ENCODE results near the gene MAP1LC3B. TPM values are rescaled to one million over a fixed set of nuclear protein-coding genes. Genes with fewer than 3 reads are reported as not detected.

Gene MAP1LC3B
- total RNA-seq, 1 donor from 2014 or later = 36.1 TPM

- no peak for DNase-seq
Observed at GRCh38 chr16:87409781-87410180, 17.6 kb downstream of the MAP1LC3B start.

DNA sequence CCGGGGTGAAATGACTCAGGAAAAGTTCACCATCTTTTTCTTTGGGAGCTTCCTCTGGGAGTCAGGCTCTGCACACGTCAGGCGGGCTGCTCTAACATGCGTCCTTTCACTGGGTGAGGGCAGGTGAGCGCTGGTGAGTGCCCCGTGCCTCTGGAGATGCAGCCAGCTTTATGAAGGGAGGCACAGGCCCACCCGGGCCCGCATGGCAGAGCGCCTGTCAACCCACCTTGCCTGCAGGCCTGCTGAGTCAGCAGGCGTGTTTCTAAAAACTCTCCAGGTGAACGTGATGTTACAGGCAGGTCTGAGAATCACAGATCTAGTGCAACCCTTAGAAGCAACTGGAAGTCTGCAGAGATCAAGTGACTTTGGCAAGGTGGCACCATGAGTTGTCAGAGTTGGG lies 18.4 kb downstream of the MAP1LC3B start:
- DNase-seq = no peak

DNA sequence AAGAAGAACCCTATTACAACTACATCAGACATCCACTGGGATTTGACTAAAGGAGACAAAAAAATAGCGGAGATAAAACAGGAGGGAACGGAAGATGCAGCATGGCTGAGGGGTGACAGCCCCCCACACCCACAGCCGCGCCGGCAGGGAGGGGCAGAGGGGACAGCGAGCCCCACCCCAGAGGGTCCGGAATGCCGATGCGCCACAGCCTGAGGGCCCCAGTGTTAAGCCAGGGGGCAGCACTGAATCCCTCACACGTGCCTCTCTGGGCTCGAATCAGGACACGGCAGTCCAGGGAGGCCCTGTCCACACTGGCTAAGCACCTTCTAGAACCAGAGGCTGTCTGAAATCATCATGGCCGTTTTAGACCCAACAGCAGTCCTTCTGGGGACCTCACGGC lies 18.8 kb downstream of the MAP1LC3B start:
- no peak for DNase-seq

- no peak for DNase-seq
Observed at GRCh38 chr16:87411375-87412271, 19.5 kb downstream of the MAP1LC3B start.

GRCh38 chr16:87412371-87412995 lies 20.3 kb downstream of the MAP1LC3B start:
- DNase-seq = no peak

DNA sequence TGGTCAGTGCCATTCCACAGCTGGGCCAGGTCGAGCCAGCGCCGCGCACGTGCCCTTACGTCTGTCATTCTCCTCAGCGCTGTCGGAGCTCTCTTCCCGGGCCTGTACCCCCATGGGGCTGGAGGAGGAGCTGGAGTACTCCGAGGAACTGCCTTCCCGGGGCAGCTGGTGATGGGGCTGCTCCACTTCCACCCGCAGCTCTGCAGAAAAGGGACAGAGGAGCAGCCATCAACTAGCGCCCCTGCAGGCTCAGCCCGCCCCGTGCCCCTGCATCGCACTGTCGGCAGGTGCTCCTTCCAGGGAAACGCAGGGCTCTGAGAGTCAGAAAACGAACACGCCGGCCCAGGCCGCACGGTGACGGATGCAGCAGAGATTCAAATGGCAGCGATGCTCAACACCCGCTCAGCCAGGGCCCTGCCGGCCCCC lies 20.9 kb downstream of the MAP1LC3B start:
- no peak for DNase-seq

DNA sequence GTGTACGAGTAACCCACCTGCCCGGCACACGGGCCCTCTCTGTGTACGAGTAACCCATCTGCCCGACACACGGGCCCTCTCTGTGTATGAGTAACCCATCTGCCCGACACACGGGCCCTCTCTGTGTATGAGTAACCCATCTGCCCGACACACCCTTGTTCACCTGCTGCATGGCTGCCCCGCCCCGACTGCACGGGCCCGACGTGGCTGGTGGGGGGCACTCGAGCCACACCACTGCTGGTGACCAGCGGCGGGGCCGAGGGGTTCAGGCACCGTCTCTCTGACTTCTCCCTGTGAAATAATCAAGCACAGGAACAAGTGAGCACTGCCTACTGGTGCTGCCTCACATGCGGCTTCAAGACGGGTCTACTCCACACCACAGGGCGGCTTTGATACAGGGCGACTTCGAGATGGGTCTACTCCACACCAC lies 22.1 kb downstream of the MAP1LC3B start:
- DNase-seq = no peak

DNA sequence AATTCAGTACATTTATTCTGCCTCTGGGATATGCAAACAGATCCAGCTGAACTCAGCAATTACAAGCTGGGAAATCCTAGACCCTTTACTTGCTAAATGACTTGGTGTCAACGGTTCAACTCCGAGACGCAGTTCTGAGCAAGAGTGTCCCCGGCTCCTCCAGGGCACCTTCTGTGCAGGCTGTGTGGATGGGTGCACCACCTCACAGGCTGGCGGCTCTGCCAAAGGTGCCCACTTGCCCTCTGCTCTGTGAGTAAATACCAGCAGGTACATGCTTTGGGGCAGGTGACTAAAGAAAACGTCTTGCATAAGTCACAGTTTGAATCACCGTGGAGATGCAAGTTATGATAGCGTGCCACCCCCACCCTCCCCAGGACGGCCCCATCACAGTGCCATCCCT lies 23.3 kb downstream of the MAP1LC3B start:
- DNase-seq = no peak

GRCh38 chr16:87416826-87417527 lies 24.8 kb downstream of the MAP1LC3B start:
- peak; percentile 8 for DNase-seq

GRCh38 chr16:87417528-87417910 lies 25.4 kb downstream of the MAP1LC3B start:
- DNase-seq = no peak

DNA sequence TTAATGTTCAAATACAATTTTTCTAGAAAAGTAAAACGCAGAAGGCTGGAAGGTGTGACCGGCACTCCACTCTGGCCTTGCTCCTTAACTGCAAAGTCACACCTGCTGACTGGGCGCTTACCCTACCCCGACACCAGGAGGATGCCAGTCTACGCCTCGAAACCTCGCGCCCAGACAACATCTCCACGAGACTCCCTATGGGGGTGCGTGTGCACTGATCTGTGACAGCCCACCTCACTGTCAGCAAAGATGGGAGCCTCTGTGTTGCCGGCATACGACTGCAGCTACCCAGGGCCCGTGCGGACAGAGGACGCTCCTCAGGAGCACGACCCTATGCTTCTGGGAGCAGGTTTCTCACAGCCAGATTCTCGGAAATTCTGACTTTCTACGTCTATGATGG lies 26.1 kb downstream of the MAP1LC3B start:
- no peak for DNase-seq

GRCh38 chr16:87418644-87419043 lies 26.5 kb downstream of the MAP1LC3B start:
- no peak for DNase-seq

- DNase-seq = no peak
Observed at GRCh38 chr16:87420026-87421002, 28.2 kb downstream of the MAP1LC3B start.

GRCh38 chr16:87421003-87421912 lies 29.1 kb downstream of the MAP1LC3B start:
- no peak for DNase-seq

DNA sequence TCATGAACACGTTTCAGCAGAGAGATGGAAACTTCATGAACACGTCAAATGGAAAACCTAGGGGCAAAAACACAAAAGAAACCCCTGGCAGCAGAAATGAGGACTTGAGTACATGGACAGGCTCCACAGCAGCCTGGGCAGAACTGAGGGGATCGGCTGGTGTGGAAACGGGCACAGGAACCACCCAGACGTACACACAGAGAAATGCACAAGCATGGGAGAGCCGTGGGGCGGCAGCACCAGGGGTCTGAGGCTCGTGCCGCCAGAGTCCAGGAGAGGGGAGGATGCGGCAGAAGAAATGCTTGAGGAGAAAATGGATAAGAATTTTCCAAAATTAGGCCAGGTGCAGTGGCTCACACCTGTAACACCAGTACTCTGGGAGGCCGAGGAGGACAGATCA lies 30.0 kb downstream of the MAP1LC3B start:
- no peak for DNase-seq

DNA sequence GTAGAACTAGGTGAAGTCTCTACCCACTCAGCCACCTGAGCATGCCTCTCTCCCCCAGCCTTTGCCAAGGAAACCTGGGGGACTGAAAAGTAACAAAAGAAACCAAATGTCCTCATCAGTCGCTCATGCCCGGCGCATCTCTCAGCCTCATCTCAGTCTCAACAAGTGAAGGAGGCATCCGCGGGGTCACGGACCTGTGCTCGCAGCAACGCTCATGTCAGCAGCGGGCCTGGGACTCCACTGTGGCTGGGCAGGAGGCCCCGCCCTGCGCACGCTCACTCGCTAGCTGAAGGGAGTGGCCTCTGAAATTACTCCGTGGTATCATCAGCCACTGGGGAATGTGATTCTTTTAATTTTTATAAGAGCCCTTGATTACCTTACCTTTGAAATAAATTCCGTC lies 31.3 kb downstream of the MAP1LC3B start:
- no peak for DNase-seq

DNA sequence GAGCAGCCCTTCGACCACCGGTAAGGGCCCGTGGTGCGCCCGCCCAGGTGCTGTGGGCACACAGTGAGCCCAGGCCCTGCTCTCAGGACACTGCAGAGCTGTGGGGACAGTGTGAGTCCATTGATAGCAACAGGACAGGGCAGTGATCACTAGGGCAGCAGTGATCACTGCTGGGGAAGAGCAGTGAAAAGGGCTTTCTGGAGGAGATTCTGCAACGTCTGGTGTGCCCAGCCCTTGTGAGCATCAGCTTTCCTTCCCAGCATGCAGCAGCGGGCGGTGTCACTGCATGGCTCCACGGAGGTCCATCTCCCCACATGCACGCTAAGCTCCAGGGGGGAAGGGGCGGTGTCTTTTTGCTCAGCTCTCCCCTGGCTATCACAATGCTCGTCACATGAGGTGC lies 32.1 kb downstream of the MAP1LC3B start:
- DNase-seq = no peak

DNA sequence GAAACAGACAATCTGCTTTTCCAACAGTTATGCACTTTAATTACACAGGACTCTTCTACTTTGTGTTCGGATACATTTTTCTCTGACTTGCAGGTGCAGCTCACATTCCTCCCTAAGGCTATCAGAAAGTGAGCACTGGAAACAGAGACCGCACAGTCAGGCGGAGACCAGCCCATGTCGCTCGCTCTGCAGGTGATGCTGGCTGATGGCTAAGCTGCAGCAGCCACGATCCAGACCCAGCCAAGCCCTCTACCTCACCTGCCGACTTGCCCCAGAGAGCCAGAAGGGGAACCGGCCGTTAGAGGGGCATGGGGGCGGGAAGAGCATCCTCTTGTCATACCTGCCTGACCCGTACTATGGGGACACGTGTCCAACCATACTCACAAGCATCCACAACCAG lies 33.8 kb downstream of the MAP1LC3B start:
- no peak for DNase-seq

- no peak for DNase-seq
Observed at GRCh38 chr16:87426423-87427215, 34.5 kb downstream of the MAP1LC3B start.

DNA sequence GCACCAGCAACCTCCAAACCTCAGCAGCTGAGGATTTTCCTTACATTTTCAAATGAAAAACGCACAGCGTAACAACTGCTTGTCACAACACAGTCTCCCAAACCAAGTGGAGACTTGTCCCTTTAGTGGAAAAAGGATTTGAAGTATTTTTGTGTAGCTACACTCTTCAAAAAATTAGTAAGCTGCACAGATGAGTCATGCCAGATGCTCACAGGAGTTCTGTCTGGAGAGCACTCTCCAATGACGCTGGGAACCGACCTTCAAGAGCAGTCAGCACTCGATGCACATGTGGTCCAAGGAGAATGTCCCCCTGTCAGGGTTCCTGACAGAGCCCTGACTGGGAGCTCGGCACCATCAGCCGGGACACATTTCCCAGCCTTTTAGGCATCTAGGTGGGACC lies 39.8 kb downstream of the MAP1LC3B start:
- no peak for DNase-seq

All from skin of body (tissue), 2 donors.